ENCODE measurements around the gene TRIM7.

GRCh38 chr5:181234455-181235306 is 29.7 kb upstream of the TRIM7 start:
- no peak for TF ChIP-seq ZHX1 (conservative IDR thresholded peaks at IDR 0.05; ENCODE audit: low read length)
- no peak for TF ChIP-seq PREB (CRISPR knock-in tag; IDR thresholded peaks at IDR 0.05)
